Upper lobe of left lung (tissue), 4 donors: Measurements from ENCODE around the gene ASF1A.

Experiments used
- EP300 ChIP-seq, 4 donors: sonication (generic); formaldehyde crosslinking; IDR thresholded peaks; one replicate each; pipeline ENCODE4 v1.5.1; 2017; ENCODE audit warnings: antibody characterized with exemption in 4 of 4, control low read depth in 2 of 4
- POLR2A ChIP-seq, 4 donors: fragments of 450-650 bp; IDR thresholded peaks; one replicate each; pipeline ENCODE4 v1.5.1; 2016 to 2017; ENCODE audit warnings: antibody characterized with exemption in 4 of 4, mild to moderate bottlenecking in 2 of 4
- POLR2AphosphoS5 ChIP-seq, 2 donors: sonication (generic); formaldehyde crosslinking; IDR thresholded peaks; one replicate each; pipeline ENCODE4 v1.5.1; 2017; ENCODE audit warnings: antibody characterized with exemption in 2 of 2
- TF ChIP-seq, protein P1 (sequence below), 6 experiments: fragments of 450-650 bp in 4 of 6; fragments of 200-600 bp in 2 of 6; sonication (generic) in 2 of 6; IDR thresholded peaks; one replicate each; pipeline ENCODE4 v1.5.1; 2016 to 2019; ENCODE audit warnings: antibody characterized with exemption in 6 of 6

DNA sequence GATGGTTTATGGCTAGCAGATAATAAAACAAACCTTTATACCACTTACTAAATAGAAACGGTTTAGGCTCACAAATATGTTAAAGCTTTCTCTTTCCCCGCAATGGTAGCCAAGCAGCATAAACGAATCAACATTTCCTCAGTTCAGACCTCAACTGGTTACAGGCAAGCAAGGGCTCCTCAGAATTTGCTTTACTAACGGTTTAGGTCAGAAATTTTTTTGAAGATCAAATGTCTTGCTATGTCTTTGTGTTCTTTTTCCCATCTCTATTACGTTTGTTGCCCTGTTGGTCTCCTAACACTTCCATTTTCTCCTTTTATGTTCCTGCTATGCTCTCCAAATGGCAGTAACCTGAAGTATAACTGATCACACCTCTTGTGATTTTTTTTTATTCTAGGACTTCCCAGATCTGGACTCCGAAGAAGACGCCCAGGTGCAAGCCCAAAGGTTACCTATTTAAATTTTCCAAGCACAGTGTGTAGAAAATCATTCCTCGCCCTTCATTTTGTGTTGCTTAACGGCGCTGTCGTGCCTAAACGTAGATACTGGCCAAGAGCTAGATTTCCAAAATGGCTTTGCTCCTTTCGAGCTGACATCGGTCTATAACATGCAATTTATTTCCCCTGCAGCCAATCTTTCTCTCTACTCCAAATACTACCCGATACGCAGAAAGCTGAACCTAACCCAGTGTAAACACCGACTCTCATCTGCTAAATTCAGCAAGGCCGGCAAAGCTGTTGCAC lies 717 bp upstream of the ASF1A start:
- TF ChIP-seq, protein P1, sequence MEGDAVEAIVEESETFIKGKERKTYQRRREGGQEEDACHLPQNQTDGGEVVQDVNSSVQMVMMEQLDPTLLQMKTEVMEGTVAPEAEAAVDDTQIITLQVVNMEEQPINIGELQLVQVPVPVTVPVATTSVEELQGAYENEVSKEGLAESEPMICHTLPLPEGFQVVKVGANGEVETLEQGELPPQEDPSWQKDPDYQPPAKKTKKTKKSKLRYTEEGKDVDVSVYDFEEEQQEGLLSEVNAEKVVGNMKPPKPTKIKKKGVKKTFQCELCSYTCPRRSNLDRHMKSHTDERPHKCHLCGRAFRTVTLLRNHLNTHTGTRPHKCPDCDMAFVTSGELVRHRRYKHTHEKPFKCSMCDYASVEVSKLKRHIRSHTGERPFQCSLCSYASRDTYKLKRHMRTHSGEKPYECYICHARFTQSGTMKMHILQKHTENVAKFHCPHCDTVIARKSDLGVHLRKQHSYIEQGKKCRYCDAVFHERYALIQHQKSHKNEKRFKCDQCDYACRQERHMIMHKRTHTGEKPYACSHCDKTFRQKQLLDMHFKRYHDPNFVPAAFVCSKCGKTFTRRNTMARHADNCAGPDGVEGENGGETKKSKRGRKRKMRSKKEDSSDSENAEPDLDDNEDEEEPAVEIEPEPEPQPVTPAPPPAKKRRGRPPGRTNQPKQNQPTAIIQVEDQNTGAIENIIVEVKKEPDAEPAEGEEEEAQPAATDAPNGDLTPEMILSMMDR (IDR thresholded peaks at IDR 0.05), result no peak
- TF ChIP-seq POLR2A (IDR thresholded peaks at IDR 0.05) (no peak), EP300 (IDR thresholded peaks at IDR 0.05) (no peak), POLR2AphosphoS5 (IDR thresholded peaks at IDR 0.05) (no peak)
